Neural progenitor cell (in vitro differentiated cells): ENCODE results near the gene SUCNR1.

ENCODE experiments used
- EZH2 ChIP-seq: fragments of 200-600 bp; sonication (generic); IDR thresholded peaks from 2 replicates; pipeline ENCODE4 v1.6.1; 2017; ENCODE audit warnings: antibody characterized with exemption, mild to moderate bottlenecking, moderate library complexity
- EZH2phosphoT487 ChIP-seq: fragments of 200-600 bp; sonication (generic); IDR thresholded peaks from 2 replicates; pipeline ENCODE4 v1.6.1; 2017; ENCODE audit warnings: antibody characterized with exemption
- TF ChIP-seq, protein P1 (sequence below): fragments of 200-600 bp; sonication (generic); IDR thresholded peaks from 2 replicates; pipeline ENCODE4 v1.5.1; 2017; ENCODE audit warnings: antibody characterized with exemption, mild to moderate bottlenecking

- TF ChIP-seq, protein P1, sequence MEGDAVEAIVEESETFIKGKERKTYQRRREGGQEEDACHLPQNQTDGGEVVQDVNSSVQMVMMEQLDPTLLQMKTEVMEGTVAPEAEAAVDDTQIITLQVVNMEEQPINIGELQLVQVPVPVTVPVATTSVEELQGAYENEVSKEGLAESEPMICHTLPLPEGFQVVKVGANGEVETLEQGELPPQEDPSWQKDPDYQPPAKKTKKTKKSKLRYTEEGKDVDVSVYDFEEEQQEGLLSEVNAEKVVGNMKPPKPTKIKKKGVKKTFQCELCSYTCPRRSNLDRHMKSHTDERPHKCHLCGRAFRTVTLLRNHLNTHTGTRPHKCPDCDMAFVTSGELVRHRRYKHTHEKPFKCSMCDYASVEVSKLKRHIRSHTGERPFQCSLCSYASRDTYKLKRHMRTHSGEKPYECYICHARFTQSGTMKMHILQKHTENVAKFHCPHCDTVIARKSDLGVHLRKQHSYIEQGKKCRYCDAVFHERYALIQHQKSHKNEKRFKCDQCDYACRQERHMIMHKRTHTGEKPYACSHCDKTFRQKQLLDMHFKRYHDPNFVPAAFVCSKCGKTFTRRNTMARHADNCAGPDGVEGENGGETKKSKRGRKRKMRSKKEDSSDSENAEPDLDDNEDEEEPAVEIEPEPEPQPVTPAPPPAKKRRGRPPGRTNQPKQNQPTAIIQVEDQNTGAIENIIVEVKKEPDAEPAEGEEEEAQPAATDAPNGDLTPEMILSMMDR: no peak
- no peak for TF ChIP-seq EZH2phosphoT487
- TF ChIP-seq EZH2: no peak
Measured at GRCh38 chr3:151919446-151919845, 46.0 kb downstream of the SUCNR1 start.
